H1 (cell line): ENCODE measurements around the gene DND1. TPM values are rescaled to one million over a fixed set of nuclear protein-coding genes. Genes with fewer than 3 reads are reported as not detected.

Experiments
- CTCF ChIA-PET: fragments of 300-600 bp; sonication (Branson Sonifier 250); formaldehyde crosslinking; loops from one replicate; lab custom pipeline; 2021; ENCODE audit not compliant: partially characterized antibody; lab: Charles Lee
- POLR2A ChIA-PET: fragments of 300-600 bp; sonication (Branson Sonifier 250); formaldehyde crosslinking; loops from one replicate; lab custom pipeline; 2021; ENCODE audit warnings: inconsistent platforms; ENCODE audit not compliant: partially characterized antibody; lab: Charles Lee
- DNase-seq, 2 experiments: peaks; one replicate each; pipeline versions ENCODE4 v3.0.0 to v3.0.0-alpha.2; 2010 to 2022; ENCODE audit warnings: low spot score in 2 of 2, low read depth in 1 of 2, mixed read lengths in 1 of 2
- FAIRE-seq: peaks from 2 replicates; lab custom pipeline; 2011; peaks lifted over from hg19 to GRCh38; lab: Jason Lieb, UNC
- H2AFZ ChIP-seq: 2 replicates; pipeline ENCODE4 v1.8.1; 2012; ENCODE audit warnings: low read length, inconsistent platforms
- H2AK5ac ChIP-seq: 2 replicates; pipeline ENCODE4 v1.6.1; 2013; ENCODE audit warnings: low read depth, low read length
- H2BK120ac ChIP-seq: replicated peaks from 2 replicates; pipeline ENCODE3; 2013; ENCODE audit warnings: low read depth, low read length, inconsistent platforms
- H2BK12ac ChIP-seq: 2 replicates; pipeline ENCODE4 v1.6.1; 2013; ENCODE audit warnings: low read depth, low read length
- H2BK15ac ChIP-seq: 2 replicates; pipeline ENCODE4 v1.6.1; 2013; ENCODE audit warnings: low read length
- H2BK20ac ChIP-seq: 2 replicates; pipeline ENCODE4 v1.6.1; 2013; ENCODE audit warnings: low read length
- H2BK5ac ChIP-seq: 2 replicates; pipeline ENCODE4 v1.6.1; 2013; ENCODE audit warnings: low read depth, low read length
- H3K14ac ChIP-seq: 2 replicates; pipeline ENCODE4 v1.6.1; 2013; ENCODE audit warnings: inconsistent platforms; ENCODE audit not compliant: insufficient read length
- H3K18ac ChIP-seq: 2 replicates; pipeline ENCODE4 v1.6.1; 2013; ENCODE audit warnings: low read length; ENCODE audit errors: extremely low read depth
- H3K23ac ChIP-seq: 2 replicates; pipeline ENCODE4 v1.6.1; 2013; ENCODE audit warnings: inconsistent platforms; ENCODE audit not compliant: insufficient read length
- H3K23me2 ChIP-seq: 2 replicates; pipeline ENCODE4 v1.6.1; 2013; ENCODE audit warnings: low read depth, low read length
- H3K27ac ChIP-seq: 2 replicates; pipeline ENCODE4 v1.6.1; 2011; ENCODE audit warnings: low read depth, low read length, inconsistent platforms
- H3K27me3 ChIP-seq, 4 experiments: replicated peaks in 1 of 4; 1 replicate in 1 of 4; 2 replicates in 3 of 4; pipeline versions ENCODE4 v1.6.1 to v1.8.1; 2011 to 2013; ENCODE audit warnings: low read length in 3 of 4, mild to moderate bottlenecking in 3 of 4, inconsistent platforms in 2 of 4, mixed read lengths in 2 of 4, moderate library complexity in 1 of 4; ENCODE audit not compliant: control insufficient read depth in 3 of 4, insufficient read depth in 3 of 4; ENCODE audit errors: extremely low read depth in 1 of 4
- H3K36me3 ChIP-seq, 4 experiments: 2 replicates each; pipeline versions ENCODE4 v1.6.1 to v1.8.1; 2011 to 2013; ENCODE audit warnings: mild to moderate bottlenecking in 4 of 4, low read length in 3 of 4, moderate library complexity in 2 of 4, control low read depth in 1 of 4, inconsistent platforms in 1 of 4; ENCODE audit not compliant: insufficient read depth in 4 of 4, control insufficient read depth in 2 of 4
- H3K4ac ChIP-seq: replicated peaks from 2 replicates; pipeline ENCODE3; 2013; ENCODE audit warnings: low read length, low read depth, mixed read lengths, inconsistent platforms; ENCODE audit not compliant: insufficient read length
- H3K4me1 ChIP-seq, 4 experiments: replicated peaks in 1 of 4; 1 replicate in 1 of 4; 2 replicates in 3 of 4; pipeline versions ENCODE4 v1.6.1 to v1.8.1; 2011 to 2013; ENCODE audit warnings: low read length in 3 of 4, inconsistent platforms in 2 of 4, mixed read lengths in 1 of 4; ENCODE audit not compliant: insufficient read depth in 4 of 4, control insufficient read depth in 3 of 4
- H3K4me2 ChIP-seq, 2 experiments: 2 replicates each; pipeline versions ENCODE4 v1.6.1 to v1.8.1; 2011 to 2013; ENCODE audit warnings: low read depth in 2 of 2, low read length in 2 of 2, control low read depth in 1 of 2, inconsistent platforms in 1 of 2, mild to moderate bottlenecking in 1 of 2; ENCODE audit not compliant: insufficient read depth in 1 of 2
- H3K4me3 ChIP-seq, 4 experiments: fragments of 200-600, 300-600 bp in 1 of 4; sonication (generic), shearing (Covaris generic), sonication (Bioruptor Twin) in 1 of 4; 2 replicates each; pipeline versions ENCODE4 v1.5.1 to v1.8.1; 2011 to 2016; ENCODE audit warnings: low read length in 4 of 4, low read depth in 3 of 4, control low read depth in 2 of 4, inconsistent platforms in 2 of 4, mild to moderate bottlenecking in 2 of 4, mixed read lengths in 1 of 4, moderate library complexity in 1 of 4; ENCODE audit not compliant: insufficient read depth in 2 of 4; ENCODE audit errors: extremely low read depth in 1 of 4
- H3K56ac ChIP-seq: replicated peaks from 2 replicates; pipeline ENCODE3; 2013; ENCODE audit warnings: low read depth, mild to moderate bottlenecking, mixed read lengths, low read length, inconsistent platforms; ENCODE audit not compliant: insufficient read length
- H3K79me1 ChIP-seq: 2 replicates; pipeline ENCODE4 v1.6.1; 2013; ENCODE audit warnings: low read depth, low read length, control low read depth
- H3K79me2 ChIP-seq, 2 experiments: 2 replicates each; pipeline versions ENCODE4 v1.6.1 to v1.8.1; 2012 to 2013; ENCODE audit warnings: low read length in 2 of 2, mild to moderate bottlenecking in 2 of 2, inconsistent platforms in 1 of 2; ENCODE audit not compliant: insufficient read depth in 2 of 2, control insufficient read depth in 1 of 2
- H3K9ac ChIP-seq, 4 experiments: replicated peaks in 1 of 4; 1 replicate in 1 of 4; 2 replicates in 3 of 4; pipeline versions ENCODE4 v1.6.1 to v1.8.1; 2011 to 2013; ENCODE audit warnings: low read depth in 3 of 4, low read length in 3 of 4, control low read depth in 2 of 4, mild to moderate bottlenecking in 2 of 4, moderate library complexity in 2 of 4, inconsistent platforms in 1 of 4; ENCODE audit errors: extremely low read depth in 1 of 4
- H3K9me3 ChIP-seq, 2 experiments: 2 replicates each; pipeline versions ENCODE4 v1.6.1 to v1.8.1; 2012 to 2013; ENCODE audit warnings: mild to moderate bottlenecking in 2 of 2, moderate library complexity in 2 of 2, control low read depth in 1 of 2, inconsistent platforms in 1 of 2, low read depth in 1 of 2, low read length in 1 of 2, mixed read lengths in 1 of 2; ENCODE audit not compliant: insufficient read depth in 2 of 2
- H4K20me1 ChIP-seq, 2 experiments: replicated peaks in 1 of 2; 2 replicates each; pipeline versions ENCODE3 to v1.8.1; 2011 to 2013; ENCODE audit warnings: inconsistent platforms in 2 of 2, low read length in 2 of 2, mild to moderate bottlenecking in 1 of 2; ENCODE audit not compliant: insufficient read depth in 2 of 2, control insufficient read depth in 1 of 2
- H4K5ac ChIP-seq: 2 replicates; pipeline ENCODE4 v1.6.1; 2013; ENCODE audit warnings: low read length, low read depth, mixed read lengths, inconsistent platforms; ENCODE audit not compliant: insufficient read length
- H4K8ac ChIP-seq: 2 replicates; pipeline ENCODE4 v1.8.0; 2013; ENCODE audit warnings: mild to moderate bottlenecking, moderate library complexity, low read length, inconsistent platforms; ENCODE audit not compliant: insufficient read depth; ENCODE audit errors: extremely low read depth
- H4K91ac ChIP-seq: replicated peaks from 2 replicates; pipeline ENCODE3; 2013; ENCODE audit warnings: low read length, mixed read lengths, inconsistent platforms; ENCODE audit not compliant: insufficient read length
- BCL11A ChIP-seq, 2 experiments: IDR thresholded peaks; one replicate each; pipeline ENCODE4 v1.6.1; 2011; ENCODE audit warnings: low read depth in 2 of 2, low read length in 2 of 2, mild to moderate bottlenecking in 2 of 2
- CBX5 ChIP-seq: fragments of 300-800, 300-1000 bp; sonication (generic); IDR thresholded peaks from 2 replicates; pipeline ENCODE4 v1.7.1; 2016; ENCODE audit warnings: antibody characterized with exemption, low read length, low read depth
- CBX8 ChIP-seq: fragments of 300-800, 300-1000 bp; sonication (generic); IDR thresholded peaks from 2 replicates; pipeline ENCODE4 v1.7.1; 2016; ENCODE audit warnings: low read depth, low read length, borderline replicate concordance
- CHD1 ChIP-seq: IDR thresholded peaks from 2 replicates; pipeline ENCODE4 v1.6.1; 2012; ENCODE audit warnings: low read depth, low read length, improper control_type of control experiment
- GTF2F1 ChIP-seq: IDR thresholded peaks from 2 replicates; pipeline ENCODE4 v1.6.1; 2012; ENCODE audit warnings: low read depth, low read length, improper control_type of control experiment, borderline replicate concordance
- NRF1 ChIP-seq: IDR thresholded peaks from 2 replicates; pipeline ENCODE4 v1.6.1; 2011; ENCODE audit warnings: mild to moderate bottlenecking, low read depth, low read length, improper control_type of control experiment
- RFX5 ChIP-seq: IDR thresholded peaks from 2 replicates; pipeline ENCODE4 v1.6.1; 2011; ENCODE audit warnings: low read depth, low read length, improper control_type of control experiment, borderline replicate concordance
- RXRA ChIP-seq: IDR thresholded peaks from 2 replicates; pipeline ENCODE4 v1.6.1; 2011; ENCODE audit warnings: low read depth, mild to moderate bottlenecking, low read length, moderate library complexity; ENCODE audit not compliant: insufficient read depth
- SIX5 ChIP-seq: IDR thresholded peaks from 2 replicates; pipeline ENCODE4 v1.6.1; 2011; ENCODE audit warnings: mild to moderate bottlenecking, low read depth, low read length
- SP2 ChIP-seq: IDR thresholded peaks from 2 replicates; pipeline ENCODE4 v1.6.1; 2012; ENCODE audit warnings: mild to moderate bottlenecking, low read length, inconsistent platforms
- TAF7 ChIP-seq: optimal IDR thresholded peaks from 2 replicates; pipeline ENCODE3; 2011; ENCODE audit warnings: low read depth, mild to moderate bottlenecking, inconsistent platforms, low read length, moderate library complexity, borderline replicate concordance
- TEAD4 ChIP-seq: IDR thresholded peaks from 2 replicates; pipeline ENCODE4 v1.6.1; 2012; ENCODE audit warnings: low read depth, low read length, inconsistent platforms, mixed read lengths
- YY1 ChIP-seq: IDR thresholded peaks from 2 replicates; pipeline ENCODE4 v1.6.1; 2011; ENCODE audit warnings: low read depth, mild to moderate bottlenecking, low read length
- WGBS, 2 experiments: shearing (Covaris generic) in 1 of 2; methylation state at CpG; one replicate each; pipeline versions ENCODE4 v1.1.6 to v1.1.7; 2013 to 2015; ENCODE audit warnings: low lambda C conversion rate in 2 of 2, mixed read lengths in 2 of 2, inconsistent platforms in 1 of 2, low coverage in 1 of 2, missing lambda C conversion rate in 1 of 2; ENCODE audit not compliant: insufficient replicate concordance in 2 of 2, insufficient coverage in 1 of 2, insufficient read length in 1 of 2; ENCODE audit errors: extremely low coverage in 1 of 2, missing lambda C conversion rate in 1 of 2; 5-methylcytosine and 5-hydroxymethylcytosine counted together
- polyA plus RNA-seq, 7 experiments: library from polyadenylated mRNA; depleted of rRNA in 3 of 7; stranded (reverse) in 5 of 7; unstranded in 2 of 7; fragments of >200 nt in 5 of 7; fragments of 200-250 nt in 2 of 7; gene quantifications; 1 replicate in 5 of 7; 2 replicates in 1 of 7; 4 replicates in 1 of 7; pipeline versions ENCODE4 v1.2.1 to v1.2.3, GENCODE V29; 2011 to 2013; ENCODE audit warnings: missing spikeins in 2 of 7, mixed read lengths in 2 of 7
- total RNA-seq: library from RNA; stranded (reverse); fragmentation: NEBNext Ultra II Directional; extraction: Animal tissue kit (Norgen Biotek cat#: 25700); gene quantifications from 2 replicates; pipeline ENCODE4 v1.2.1, GENCODE V29; 2021

Gene DND1
- total and polyA plus RNA-seq, 2 of the 8 experiments (the other 6 are each of a cell fraction or from before 2014, with no cell fraction given): 0.41 to 2.1 TPM

- H2BK20ac ChIP-seq: no peak overlapping the region
- H3K79me2 ChIP-seq: peaks cover 0 to 6% of the 10 kb centered on the region in 2 experiments; a peak in 1 of 4 replicates
- FAIRE-seq (no peak), DNase-seq (no peak)
- POLR2A ChIA-PET: interaction anchor here (1.1 to 3.9 kb wide), 10 partner anchors 7 to 369 kb away, joined by 3 to 26 read pairs (median 5); partner anchors contain the start of genes HARS1, HARS2, IK and NDUFA2
- no peak overlapping the region for H2BK5ac ChIP-seq
- H3K79me1 ChIP-seq: peaks cover 3% of the 10 kb centered on the region; the same call in 1 of the 2 replicates
- H3K27me3 ChIP-seq: no peaks in the 10 kb centered on the region
- H2BK120ac ChIP-seq: no peak overlapping the region
- no peak overlapping the region for H3K14ac ChIP-seq
- 89% methylated on average over 3 of the region's 7 CpGs; no CpG with 5 or more reads in 1 of the 2 experiments for WGBS, 2 experiments
- no peak overlapping the region for H2AK5ac ChIP-seq
- no peak overlapping the region for H4K8ac ChIP-seq
- H3K36me3 ChIP-seq: peaks cover 12 to 58% (median 41%) of the 10 kb centered on the region in 4 experiments
- no peaks in the 10 kb centered on the region for H3K9me3 ChIP-seq
- no peak overlapping the region for H3K27ac ChIP-seq
- H3K23ac ChIP-seq: no peak overlapping the region
- no peak overlapping the region for H3K4ac ChIP-seq
- H4K91ac ChIP-seq: no peak overlapping the region
- CTCF ChIA-PET: interaction anchor here (1.1 to 1.2 kb wide), 3 partner anchors 9 to 946 kb away, joined by 3 to 4 read pairs (median 4); no protein-coding TSS in a partner anchor
- H4K20me1 ChIP-seq: peaks cover 0 to 4% of the 10 kb centered on the region in 2 experiments
- H2BK12ac ChIP-seq: no peak overlapping the region
- no peak overlapping the region for H3K4me2 ChIP-seq
- H4K5ac ChIP-seq: no peak overlapping the region
- H3K4me3 ChIP-seq: no peak overlapping the region
- no peaks in the 10 kb centered on the region; a peak in 1 of 7 replicates for H3K4me1 ChIP-seq
- no peak overlapping the region for H3K18ac ChIP-seq
- no peaks in the 10 kb centered on the region for H3K23me2 ChIP-seq
- H3K56ac ChIP-seq: no peak overlapping the region
- no peak overlapping the region for H2AFZ ChIP-seq
- no peak overlapping the region for H3K9ac ChIP-seq
- H2BK15ac ChIP-seq: no peak overlapping the region
- no peak for TF ChIP-seq CBX5
- no peak for TF ChIP-seq NRF1
- no peak for TF ChIP-seq GTF2F1
- TF ChIP-seq RXRA: no peak
- TF ChIP-seq RFX5: no peak
- no peak for TF ChIP-seq TAF7
- no peak for TF ChIP-seq TEAD4
- TF ChIP-seq YY1: no peak
- no peak for TF ChIP-seq SP2
- no peak for TF ChIP-seq SIX5
- no peak for TF ChIP-seq CHD1
- TF ChIP-seq CBX8: no peak
- no peak for TF ChIP-seq BCL11A (IDR thresholded peaks at IDR 0.05; ENCODE audit: low read depth in 2 of 2, low read length in 2 of 2)
Measured at GRCh38 chr5:140671472-140672125, 1.8 kb downstream of the DND1 start.
